Bronchial epithelial cell (primary cell): ENCODE results near the gene IFIT1B. TPM values are rescaled to one million over a fixed set of nuclear protein-coding genes. Genes with fewer than 3 reads are reported as not detected.

Source experiments
- DNase-seq: peaks from one replicate; pipeline ENCODE4 v3.0.0-alpha.2; 2010; ENCODE audit warnings: low read depth
- FAIRE-seq: peaks from 2 replicates; lab custom pipeline; 2011; peaks lifted over from hg19 to GRCh38; lab: Jason Lieb, UNC
- H3K27me3 ChIP-seq: 2 replicates; pipeline ENCODE4 v1.5.1; 2011; ENCODE audit warnings: low read length; ENCODE audit not compliant: control insufficient read depth, insufficient read depth
- H3K36me3 ChIP-seq: 2 replicates; pipeline ENCODE4 v1.5.1; 2011; ENCODE audit warnings: low read length; ENCODE audit not compliant: control insufficient read depth, insufficient read depth
- H3K4me3 ChIP-seq: 2 replicates; pipeline ENCODE4 v1.5.1; 2011; ENCODE audit warnings: mild to moderate bottlenecking, low read depth, low read length, control low read depth
- CTCF ChIP-seq: IDR thresholded peaks from 2 replicates; pipeline ENCODE4 v1.5.1; 2011; ENCODE audit warnings: mild to moderate bottlenecking, moderate library complexity, low read length, control low read depth, inconsistent platforms; ENCODE audit not compliant: insufficient read depth, severe bottlenecking
- total RNA-seq: library from RNA; depleted of rRNA; stranded (reverse); fragments of >200 nt; gene quantifications from 2 replicates; pipeline ENCODE4 v1.2.1, GENCODE V29; 2014

IFIT1B gene
- total RNA-seq, 1 donor from 2014 or later: not detected

DNA sequence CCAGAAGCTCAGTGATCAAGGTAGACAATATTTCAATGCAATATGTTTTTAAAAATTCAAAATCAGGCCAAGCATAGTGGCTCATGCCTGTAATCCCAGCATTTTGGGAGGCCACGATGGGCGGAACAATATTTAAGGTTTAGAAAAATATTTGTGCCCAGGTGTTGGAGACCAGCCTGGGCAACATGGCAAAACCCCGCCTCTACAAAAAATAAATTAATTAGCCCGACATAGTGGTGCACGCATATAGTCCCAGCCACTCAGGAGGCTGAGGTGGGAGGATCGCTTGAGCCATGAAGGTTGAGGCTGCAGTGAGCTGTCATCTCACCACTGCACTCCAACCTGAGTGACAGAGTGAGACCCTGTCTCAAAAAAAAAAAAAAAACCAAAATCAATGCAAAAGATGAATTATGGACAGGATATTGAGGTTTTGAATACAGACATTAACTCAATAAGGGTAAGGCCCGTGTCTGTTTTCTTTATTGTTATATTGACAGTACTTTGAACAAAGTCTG is 35.6 kb downstream of the IFIT1B start:
- FAIRE-seq (no peak), DNase-seq (no peak)
- Histone ChIP-seq H3K4me3 (no peak overlapping the region), H3K27me3 (no peaks in the 10 kb centered on the region), H3K36me3 (no peaks in the 10 kb centered on the region)
- TF ChIP-seq CTCF: no peak

GRCh38 chr10:89414146-89414878 is 36.5 kb downstream of the IFIT1B start, which contains the start of gene IFIT5:
Gene IFIT5, plus strand, starts transcription at chr10:89414568. Its CDS starts 231 bp downstream, at chr10:89414799.
- DNase-seq (peak; percentile 52), FAIRE-seq (no peak)
- Histone ChIP-seq H3K4me3 (peak within 1 kb of the TSS; percentile 72), H3K27me3 (no peaks in the 10 kb centered on the region), H3K36me3 (no peaks in the 10 kb centered on the region)
- TF ChIP-seq CTCF: peak; percentile 16

GRCh38 chr10:89414879-89415821 is 37.3 kb downstream of the IFIT1B start:
- FAIRE-seq (no peak), DNase-seq (peak; percentile 11)
- Histone ChIP-seq H3K4me3 (peak overlapping the region; percentile 72), H3K36me3 (no peaks in the 10 kb centered on the region), H3K27me3 (no peaks in the 10 kb centered on the region)
- no peak for TF ChIP-seq CTCF

GRCh38 chr10:89416465-89416864 is 38.6 kb downstream of the IFIT1B start:
- DNase-seq (no peak), FAIRE-seq (no peak)
- no peak overlapping the region for H3K4me3 ChIP-seq
- no peaks in the 10 kb centered on the region for H3K36me3 ChIP-seq
- H3K27me3 ChIP-seq: no peaks in the 10 kb centered on the region
- TF ChIP-seq CTCF: no peak

- DNase-seq (peak; percentile 32), FAIRE-seq (no peak)
- Histone ChIP-seq H3K36me3 (no peaks in the 10 kb centered on the region), H3K4me3 (no peak overlapping the region), H3K27me3 (no peaks in the 10 kb centered on the region)
- TF ChIP-seq CTCF: peak; percentile 19
These were observed 41.7 kb downstream of the IFIT1B start for GRCh38 chr10:89419548-89419947.
